Liver (tissue), 3 donors: Measurements from ENCODE around the gene INHBA.
A peak's percentile ranks its signal among the peaks of the same experiment; 100 is the strongest.

Source experiments
- ATF3 ChIP-seq: IDR thresholded peaks from 2 replicates; pipeline ENCODE4 v1.6.1; 2016; ENCODE audit warnings: antibody characterized with exemption
- CTCF ChIP-seq: fragments of 150-350 bp; IDR thresholded peaks from 2 replicates; pipeline ENCODE4 v1.5.1; 2017; ENCODE audit warnings: improper control_type of control experiment, low read depth, low read length; ENCODE audit not compliant: missing input control
- FOXA2 ChIP-seq: IDR thresholded peaks from 2 replicates; pipeline ENCODE4 v1.6.1; 2016; ENCODE audit warnings: antibody characterized with exemption
- GABPA ChIP-seq, 2 donors: IDR thresholded peaks in 1 of 2; conservative IDR thresholded peaks in 1 of 2; 2 replicates each; pipeline ENCODE4 v1.6.1; 2016; ENCODE audit warnings: antibody characterized with exemption in 2 of 2, mild to moderate bottlenecking in 1 of 2, moderate library complexity in 1 of 2
- JUND ChIP-seq, 2 donors: IDR thresholded peaks; 2 replicates each; pipeline ENCODE4 v1.6.1; 2016; ENCODE audit warnings: antibody characterized with exemption in 2 of 2
- NR2F2 ChIP-seq: IDR thresholded peaks from 2 replicates; pipeline ENCODE4 v1.6.1; 2016; ENCODE audit warnings: antibody characterized with exemption
- TAF1 ChIP-seq: conservative IDR thresholded peaks from 2 replicates; pipeline ENCODE4 v1.6.1; 2016; ENCODE audit warnings: antibody characterized with exemption, mild to moderate bottlenecking
- TF ChIP-seq, protein P1 (sequence below): IDR thresholded peaks from 2 replicates; pipeline ENCODE4 v1.6.1; 2016; ENCODE audit warnings: antibody characterized with exemption
- TF ChIP-seq, protein P2 (sequence below): IDR thresholded peaks from 2 replicates; pipeline ENCODE4 v1.6.1; 2016; ENCODE audit warnings: antibody characterized with exemption, mild to moderate bottlenecking
- TF ChIP-seq, protein P3 (sequence below): IDR thresholded peaks from 2 replicates; pipeline ENCODE4 v1.6.1; 2016; ENCODE audit warnings: antibody characterized with exemption
- donor health status: healthy.
- donor health status: healthy.

DNA sequence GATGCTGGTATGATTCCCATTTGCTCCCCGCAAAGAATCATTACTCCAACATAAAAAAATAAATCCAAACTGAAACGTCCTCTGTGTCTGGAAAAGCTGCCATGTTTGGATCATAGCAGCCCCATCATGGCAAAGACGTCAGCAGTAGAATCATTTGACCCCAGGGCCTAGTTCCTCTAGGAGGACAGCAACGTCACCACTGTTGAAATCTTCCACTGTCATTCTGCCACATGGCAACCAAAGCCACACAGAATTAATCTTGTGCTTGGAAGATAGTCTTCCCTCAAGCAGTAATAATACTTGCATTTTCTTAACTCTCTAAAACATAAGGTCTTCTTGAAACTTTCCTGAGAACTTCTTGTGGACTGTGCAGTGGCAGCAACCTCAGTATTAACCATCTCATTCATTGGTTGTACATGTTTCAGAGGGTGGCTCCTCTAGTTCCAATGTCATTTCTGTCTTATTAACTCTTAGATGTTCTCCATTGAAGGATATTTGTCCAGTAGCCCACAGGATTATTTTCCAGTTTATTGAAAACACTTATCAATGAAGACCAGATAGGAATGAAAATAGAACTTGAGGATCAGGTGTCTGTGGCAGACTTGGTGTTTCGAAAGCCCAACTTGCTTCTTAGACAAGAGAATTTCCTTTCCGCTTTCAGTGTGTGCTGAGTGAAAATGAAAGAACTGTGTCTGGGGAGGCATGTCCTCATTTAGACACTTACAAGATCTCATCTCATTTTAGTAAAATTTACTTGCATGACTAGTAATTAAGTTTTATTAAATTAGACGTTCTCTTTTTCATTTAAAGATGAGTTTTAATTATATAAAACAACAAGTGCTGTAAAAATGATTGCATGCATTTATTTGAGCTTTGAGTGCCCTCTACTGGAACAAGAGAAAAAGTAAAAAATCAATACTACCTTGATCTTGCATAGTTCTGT, 28.9 kb upstream of the INHBA start:
- TF ChIP-seq GABPA (IDR thresholded peaks at IDR 0.05 in 1 of 2, conservative IDR thresholded peaks at IDR 0.05 in 1 of 2) (no peak), CTCF (peak; percentile 48), TAF1 (no peak), JUND (IDR thresholded peaks at IDR 0.05) (no peak), ATF3 (no peak), FOXA2 (no peak), NR2F2 (no peak)
- TF ChIP-seq, protein P1, sequence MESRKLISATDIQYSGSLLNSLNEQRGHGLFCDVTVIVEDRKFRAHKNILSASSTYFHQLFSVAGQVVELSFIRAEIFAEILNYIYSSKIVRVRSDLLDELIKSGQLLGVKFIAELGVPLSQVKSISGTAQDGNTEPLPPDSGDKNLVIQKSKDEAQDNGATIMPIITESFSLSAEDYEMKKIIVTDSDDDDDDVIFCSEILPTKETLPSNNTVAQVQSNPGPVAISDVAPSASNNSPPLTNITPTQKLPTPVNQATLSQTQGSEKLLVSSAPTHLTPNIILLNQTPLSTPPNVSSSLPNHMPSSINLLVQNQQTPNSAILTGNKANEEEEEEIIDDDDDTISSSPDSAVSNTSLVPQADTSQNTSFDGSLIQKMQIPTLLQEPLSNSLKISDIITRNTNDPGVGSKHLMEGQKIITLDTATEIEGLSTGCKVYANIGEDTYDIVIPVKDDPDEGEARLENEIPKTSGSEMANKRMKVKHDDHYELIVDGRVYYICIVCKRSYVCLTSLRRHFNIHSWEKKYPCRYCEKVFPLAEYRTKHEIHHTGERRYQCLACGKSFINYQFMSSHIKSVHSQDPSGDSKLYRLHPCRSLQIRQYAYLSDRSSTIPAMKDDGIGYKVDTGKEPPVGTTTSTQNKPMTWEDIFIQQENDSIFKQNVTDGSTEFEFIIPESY, result no peak
- TF ChIP-seq, protein P2, sequence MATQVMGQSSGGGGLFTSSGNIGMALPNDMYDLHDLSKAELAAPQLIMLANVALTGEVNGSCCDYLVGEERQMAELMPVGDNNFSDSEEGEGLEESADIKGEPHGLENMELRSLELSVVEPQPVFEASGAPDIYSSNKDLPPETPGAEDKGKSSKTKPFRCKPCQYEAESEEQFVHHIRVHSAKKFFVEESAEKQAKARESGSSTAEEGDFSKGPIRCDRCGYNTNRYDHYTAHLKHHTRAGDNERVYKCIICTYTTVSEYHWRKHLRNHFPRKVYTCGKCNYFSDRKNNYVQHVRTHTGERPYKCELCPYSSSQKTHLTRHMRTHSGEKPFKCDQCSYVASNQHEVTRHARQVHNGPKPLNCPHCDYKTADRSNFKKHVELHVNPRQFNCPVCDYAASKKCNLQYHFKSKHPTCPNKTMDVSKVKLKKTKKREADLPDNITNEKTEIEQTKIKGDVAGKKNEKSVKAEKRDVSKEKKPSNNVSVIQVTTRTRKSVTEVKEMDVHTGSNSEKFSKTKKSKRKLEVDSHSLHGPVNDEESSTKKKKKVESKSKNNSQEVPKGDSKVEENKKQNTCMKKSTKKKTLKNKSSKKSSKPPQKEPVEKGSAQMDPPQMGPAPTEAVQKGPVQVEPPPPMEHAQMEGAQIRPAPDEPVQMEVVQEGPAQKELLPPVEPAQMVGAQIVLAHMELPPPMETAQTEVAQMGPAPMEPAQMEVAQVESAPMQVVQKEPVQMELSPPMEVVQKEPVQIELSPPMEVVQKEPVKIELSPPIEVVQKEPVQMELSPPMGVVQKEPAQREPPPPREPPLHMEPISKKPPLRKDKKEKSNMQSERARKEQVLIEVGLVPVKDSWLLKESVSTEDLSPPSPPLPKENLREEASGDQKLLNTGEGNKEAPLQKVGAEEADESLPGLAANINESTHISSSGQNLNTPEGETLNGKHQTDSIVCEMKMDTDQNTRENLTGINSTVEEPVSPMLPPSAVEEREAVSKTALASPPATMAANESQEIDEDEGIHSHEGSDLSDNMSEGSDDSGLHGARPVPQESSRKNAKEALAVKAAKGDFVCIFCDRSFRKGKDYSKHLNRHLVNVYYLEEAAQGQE, result no peak
- TF ChIP-seq, protein P3, sequence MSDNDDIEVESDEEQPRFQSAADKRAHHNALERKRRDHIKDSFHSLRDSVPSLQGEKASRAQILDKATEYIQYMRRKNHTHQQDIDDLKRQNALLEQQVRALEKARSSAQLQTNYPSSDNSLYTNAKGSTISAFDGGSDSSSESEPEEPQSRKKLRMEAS, result no peak
